GM03348 (cell line): Measurements from ENCODE around the gene TIFAB.

Experiments
- DNase-seq: peaks from one replicate; pipeline ENCODE4 v3.0.0; 2012; ENCODE audit warnings: low spot score

Gene TIFAB

DNA sequence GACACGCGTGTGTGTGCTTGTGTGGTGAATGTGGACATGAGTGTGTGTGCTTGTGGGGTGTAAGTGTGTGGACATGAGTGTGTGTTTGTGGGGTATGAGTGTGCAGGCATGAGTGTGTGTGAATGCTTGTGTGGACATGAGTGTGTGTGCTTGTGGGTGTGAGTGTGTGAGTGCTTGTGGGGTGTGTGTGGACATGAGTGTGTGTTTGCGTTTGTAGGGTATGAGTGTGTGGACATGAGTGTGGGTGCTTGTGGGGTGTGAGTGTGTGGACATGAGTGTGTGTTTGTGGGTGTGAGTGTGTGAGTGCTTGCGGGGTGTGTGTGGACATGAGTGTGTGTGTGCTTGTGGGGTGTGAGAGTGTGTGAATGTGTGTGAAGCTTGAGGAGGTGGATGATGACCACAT lies 29.8 kb upstream of the TIFAB start:
- DNase-seq, result no peak

DNA sequence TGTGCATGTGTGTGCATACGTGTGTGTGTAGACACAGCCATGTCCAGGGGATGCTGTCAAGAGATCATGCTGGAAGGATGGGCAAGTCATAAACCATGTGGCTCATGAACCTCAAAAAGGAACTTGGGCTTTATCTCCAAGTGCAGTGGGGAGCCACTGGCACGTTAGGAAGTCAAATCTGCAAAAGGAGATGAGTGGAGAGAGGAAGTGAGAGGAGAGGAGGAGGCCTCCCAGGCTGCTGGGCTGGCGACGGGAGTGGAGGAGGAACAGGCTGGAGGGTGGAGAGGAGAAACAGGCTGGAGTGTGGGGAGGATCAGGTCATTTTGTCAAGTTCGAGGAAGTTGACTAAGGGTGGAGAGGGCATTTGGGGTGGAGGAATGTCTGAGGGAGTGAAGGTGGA lies 29.2 kb upstream of the TIFAB start:
- DNase-seq, result no peak

DNA sequence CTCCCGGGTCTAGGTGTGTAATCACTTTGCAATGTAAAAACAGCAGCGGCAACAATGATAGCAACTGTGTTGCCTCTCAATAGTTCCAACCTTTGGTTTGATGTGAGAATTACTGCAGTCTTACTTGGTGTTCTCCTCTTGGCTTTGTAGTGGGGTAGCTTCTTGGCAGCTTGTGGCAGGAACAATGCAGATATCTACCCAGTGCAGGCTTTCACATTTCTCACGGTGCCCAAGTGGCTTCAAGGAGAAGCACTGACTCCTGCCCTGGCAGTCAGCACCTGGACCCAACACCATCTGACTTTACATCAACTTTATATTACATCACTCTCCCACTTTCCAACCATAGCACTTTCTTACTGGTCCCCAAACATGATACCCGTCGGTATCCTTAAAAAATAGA lies 28.4 kb upstream of the TIFAB start:
- DNase-seq, result no peak

DNA sequence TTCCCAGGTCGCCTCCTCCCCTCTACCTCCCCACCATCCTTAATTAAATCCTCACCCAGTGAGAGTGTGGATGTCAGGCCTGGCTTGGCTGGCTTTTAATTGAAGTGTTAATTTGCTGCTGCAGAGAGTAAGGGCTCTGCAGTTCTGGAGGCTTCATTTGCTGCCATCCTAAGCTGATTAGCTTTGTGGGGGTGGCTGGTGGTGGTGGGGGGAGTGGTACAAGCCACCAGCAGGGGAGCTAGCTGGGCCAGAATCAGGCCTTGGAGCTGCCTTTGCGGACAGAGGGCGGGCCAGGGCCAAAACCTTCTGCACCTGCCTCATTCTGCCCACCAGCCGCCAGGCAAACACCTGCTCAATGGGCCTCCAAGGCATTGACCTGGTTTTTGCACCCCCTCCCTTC lies 26.8 kb upstream of the TIFAB start:
- no peak for DNase-seq

DNA sequence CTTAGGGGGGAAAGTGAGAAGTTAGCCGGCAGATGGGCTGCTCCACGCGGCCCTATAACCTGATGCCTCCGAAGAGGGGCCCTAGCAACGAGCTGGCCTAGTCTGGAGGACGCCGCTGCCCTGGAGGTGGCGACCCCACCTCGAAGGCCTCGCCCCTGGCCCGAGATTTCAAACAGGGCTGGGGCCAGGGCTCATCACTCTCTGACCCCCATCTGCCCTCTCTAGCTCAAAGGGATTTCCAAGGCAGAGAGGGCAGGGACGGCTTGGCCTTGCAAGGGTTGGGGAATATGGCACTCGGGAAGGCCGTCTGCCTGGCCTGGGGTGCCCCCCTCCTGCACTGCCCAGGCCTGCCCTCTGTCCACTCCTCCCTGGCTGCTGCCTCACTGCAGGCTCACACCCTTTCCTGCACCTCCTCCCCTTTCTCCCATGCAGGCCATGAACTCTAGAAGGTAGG lies 25.5 kb upstream of the TIFAB start:
- no peak for DNase-seq

DNA sequence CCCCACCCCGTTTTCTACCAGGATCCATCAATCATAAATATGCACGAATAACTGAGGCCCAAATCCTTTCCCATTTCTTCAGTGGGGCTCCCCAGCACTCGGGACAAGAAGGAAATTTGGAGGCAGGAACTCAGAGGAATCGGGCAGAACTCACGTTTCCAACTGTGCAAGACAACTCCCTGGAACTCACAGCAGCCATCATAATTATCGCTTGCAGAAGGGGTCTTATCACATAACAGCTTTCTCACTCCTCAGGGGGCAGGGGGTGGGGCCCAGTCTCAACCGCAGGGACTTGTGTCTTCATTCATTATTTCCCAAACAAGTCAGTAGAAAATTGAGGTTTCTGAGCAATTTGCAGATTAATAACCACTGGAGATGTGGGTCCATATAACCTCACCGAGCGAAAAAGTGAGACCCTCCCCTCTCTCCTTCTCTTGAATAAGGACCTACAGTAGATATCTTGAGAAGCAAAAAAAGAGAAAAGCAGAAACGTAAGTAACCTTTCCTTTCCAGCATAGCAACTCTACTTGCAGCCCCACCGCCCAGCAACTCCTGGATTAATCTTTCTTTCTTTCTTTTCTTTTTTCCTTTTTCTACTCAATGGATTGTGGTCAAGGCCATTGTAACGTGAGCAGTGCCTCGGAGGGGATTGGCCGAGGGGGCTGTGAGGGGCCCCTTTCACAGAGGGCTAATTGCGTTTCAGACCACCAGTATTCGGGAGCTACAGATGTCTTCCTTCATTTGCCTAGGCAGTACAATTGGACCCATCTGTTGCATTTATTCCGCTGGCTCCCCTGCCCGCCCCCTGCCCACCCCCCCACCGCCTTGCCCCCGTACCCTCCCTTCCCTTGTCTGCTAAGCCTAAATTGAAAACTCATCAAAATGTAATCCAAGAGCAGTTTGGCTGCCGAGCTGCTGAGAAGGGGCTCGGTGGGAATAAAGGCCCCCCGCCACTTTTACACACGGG lies 24.7 kb upstream of the TIFAB start:
- DNase-seq, result no peak

DNA sequence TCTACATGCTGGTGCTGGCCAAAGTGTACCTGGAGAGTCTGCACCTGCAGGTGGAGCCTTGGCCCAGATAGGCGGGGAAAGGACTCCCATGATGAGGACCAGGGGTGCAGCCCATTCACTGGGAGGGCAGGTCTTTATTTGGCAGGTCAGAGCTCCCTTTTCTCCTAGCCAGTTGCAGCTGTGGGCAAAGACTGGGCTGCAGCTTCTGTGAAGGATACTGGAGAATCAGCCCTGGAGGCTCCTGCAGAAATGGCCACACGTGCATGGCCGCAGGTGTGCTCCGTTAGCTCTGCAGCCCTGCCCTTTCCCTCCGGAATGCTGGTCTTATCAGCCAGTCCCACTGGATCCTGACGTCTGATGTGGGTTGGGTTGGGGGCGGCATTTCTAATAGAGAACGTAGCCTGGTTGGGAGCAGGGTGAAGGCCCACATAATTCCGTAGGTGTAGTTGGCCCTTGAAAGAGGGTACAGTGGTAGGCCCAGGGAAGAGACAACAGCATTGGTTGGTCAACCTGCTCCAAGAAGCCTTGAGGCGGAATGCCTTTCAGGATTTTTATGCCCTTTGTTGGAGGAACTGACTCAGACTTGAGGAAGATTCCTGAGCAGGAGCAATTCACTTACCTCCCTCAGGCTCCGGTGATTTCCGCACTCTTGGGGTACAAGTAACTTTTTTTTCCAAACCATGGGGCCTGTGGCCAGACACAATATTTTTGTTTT lies 22.0 kb upstream of the TIFAB start:
- DNase-seq, result no peak

DNA sequence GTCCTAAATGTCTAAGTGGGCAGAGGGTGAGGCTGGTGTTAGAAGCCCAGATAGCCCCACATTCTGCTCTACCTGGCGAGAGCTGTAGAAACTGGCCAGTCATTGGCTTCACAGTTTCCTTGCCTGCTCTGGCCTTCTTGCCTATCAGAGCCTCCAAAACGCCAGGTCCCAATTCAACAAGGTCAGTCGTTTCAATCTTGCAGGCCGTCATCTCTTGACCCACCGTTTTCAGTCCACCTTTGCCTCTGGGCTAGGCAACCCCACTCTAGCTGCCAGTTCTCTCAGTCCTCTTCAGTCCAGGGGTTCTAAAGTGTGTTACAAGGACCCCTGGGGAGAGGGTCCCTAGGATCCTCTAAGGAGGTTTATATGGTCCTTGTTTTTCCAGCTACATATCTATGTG lies 20.0 kb upstream of the TIFAB start:
- no peak for DNase-seq

DNA sequence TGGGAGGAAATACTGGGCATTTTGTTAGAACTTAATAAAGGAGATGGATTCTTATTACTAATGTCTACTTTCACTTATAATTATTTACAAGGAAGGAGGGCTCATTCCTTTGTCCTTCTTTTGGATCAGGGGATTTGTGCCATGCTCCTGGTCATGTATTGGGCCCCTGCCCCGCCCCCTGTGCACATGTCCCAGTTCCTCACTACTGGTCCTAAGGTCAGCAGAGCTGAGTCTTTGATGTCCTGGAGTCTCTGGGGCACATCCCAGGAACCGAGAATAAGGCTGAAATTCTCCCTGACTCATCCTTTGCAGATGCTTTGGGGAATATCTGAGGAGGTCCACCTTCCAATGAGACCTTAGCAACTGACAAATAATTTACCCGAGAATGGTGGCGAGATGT lies 19.6 kb upstream of the TIFAB start:
- DNase-seq, result no peak

DNA sequence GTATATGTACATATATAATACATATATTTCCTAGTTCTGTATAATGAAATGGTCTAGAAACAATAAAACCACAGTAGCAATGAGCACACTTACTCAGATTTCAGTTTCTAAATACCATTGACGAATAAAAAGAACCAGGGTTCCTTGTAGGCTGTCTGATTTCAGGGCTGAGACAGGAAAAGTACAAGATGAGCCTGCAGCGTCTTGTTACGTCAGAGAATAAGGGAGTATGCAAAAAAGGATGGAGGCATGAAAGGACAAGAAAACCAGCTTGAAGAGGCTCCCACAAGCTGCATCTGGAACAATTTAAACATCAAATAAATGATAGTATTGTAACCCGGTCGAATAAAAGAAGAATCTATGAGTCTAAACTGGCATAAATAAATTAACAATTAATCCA lies 17.8 kb upstream of the TIFAB start:
- no peak for DNase-seq

DNA sequence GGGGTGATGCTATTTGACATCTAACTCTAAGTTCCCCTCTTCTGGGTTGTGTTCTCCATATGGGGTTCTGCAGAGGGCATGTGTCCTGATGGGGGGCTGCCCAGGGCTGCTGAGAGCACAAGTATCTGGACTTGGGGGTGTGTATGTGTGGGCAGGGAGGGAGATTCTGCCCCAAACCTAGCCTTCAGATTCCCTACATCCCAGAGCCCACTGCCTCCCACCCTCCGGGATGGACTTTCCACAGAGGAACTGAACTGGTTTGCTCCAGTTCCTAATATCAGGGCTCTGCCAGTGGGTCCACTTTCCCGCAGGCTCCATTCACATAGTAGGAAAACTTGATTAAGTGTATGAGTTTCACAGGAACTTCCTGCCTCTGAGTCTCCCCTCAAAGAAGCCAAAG lies 16.4 kb upstream of the TIFAB start:
- no peak for DNase-seq

DNA sequence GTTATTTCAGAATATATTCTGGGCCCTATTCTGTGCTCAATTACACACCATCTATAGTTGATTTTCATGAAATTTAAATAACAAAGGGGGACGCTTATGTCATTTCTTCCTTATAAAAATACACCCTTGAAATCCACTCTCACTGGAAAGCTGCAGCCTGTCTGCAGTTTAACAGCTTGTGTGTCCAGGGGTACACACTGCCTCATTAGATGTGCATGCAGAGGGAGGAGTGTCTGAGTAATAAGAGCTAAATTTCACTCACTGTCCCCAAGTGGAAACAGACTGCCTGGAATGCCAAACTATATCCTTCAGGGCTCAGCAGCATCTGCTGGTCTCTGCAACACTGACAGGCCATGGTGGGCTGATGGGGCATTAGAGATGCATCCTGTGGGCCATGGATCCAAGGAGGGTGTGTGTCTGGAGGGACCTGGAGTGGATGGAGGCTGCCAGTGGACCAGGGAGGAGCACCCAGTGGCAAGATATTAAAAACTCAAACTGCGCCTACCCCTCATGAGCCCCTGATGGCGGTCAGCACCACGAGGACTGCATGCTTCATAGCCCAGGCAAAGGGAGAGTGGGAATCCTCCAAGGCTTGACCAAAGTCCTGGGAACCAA lies 15.8 kb upstream of the TIFAB start:
- DNase-seq, result no peak

DNA sequence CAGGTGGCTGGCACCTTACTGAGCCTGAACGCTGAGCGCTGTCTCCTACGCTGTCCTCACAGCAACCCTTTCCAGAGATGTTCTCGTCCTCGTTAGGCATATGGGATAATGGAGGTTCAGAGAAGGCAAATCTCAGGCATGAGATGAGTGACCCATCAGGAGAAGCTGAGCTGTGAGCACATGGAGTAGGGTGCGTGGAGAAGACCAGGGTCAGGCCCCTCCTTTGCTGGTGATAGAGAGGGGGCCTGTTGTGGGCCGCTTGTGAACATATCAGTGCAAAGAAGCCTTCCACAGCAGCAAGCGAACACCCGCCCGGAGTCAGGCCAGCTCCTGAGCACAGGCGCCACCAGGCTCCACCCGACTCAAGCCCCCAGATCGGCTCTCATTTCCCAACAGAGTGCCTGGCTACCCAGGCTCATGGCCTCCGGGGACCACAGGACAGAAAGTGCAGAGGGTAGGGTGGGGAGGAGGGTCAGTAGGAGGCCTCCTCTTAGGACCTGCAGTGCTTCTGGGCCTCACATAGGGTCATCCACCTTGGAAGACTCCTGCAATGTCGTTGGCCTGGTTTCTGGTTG lies 15.0 kb upstream of the TIFAB start:
- DNase-seq, result no peak

DNA sequence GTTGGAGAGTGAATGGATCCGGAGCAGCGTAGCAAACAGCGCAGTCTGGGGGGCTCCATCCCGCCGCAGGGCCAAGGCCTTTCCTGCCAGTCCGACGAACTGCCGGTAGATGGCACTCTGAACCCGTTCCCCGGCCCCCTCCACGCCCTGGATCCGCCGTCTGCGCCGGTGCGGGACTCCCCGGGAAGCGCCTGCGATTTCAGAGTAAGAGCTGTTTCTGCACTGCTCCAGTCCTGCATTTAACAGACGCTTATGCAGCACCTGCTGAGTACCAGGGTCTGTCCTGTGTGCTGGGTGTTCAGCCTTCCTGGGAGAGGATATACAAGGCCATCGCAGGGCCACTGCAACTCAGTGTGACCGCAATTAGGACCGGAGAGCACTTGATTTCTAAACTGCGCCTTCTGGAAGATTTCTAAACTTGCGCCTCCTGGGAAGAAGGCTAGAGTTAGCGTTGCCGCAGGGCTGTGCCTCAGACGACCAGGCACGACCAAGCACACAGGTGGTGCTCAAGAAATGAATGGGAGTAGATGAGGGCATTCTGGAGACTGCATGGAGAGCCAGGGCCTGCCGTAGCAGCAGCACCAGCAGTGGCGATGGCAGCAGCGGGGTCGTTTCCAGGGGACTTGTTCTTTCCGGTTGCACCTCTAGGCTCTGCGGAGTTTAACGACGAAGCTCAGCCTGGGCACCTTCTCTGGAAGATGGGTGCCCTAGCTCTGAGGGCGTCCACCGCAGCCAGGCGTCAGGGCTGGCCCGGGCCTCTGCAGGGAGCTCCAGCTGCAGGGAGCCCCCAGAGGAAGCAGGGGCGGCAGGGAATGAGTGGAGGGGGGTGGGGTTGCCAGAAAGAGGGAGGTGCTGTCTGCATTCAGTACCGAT lies 14.3 kb upstream of the TIFAB start:
- DNase-seq, result peak; percentile 96

DNA sequence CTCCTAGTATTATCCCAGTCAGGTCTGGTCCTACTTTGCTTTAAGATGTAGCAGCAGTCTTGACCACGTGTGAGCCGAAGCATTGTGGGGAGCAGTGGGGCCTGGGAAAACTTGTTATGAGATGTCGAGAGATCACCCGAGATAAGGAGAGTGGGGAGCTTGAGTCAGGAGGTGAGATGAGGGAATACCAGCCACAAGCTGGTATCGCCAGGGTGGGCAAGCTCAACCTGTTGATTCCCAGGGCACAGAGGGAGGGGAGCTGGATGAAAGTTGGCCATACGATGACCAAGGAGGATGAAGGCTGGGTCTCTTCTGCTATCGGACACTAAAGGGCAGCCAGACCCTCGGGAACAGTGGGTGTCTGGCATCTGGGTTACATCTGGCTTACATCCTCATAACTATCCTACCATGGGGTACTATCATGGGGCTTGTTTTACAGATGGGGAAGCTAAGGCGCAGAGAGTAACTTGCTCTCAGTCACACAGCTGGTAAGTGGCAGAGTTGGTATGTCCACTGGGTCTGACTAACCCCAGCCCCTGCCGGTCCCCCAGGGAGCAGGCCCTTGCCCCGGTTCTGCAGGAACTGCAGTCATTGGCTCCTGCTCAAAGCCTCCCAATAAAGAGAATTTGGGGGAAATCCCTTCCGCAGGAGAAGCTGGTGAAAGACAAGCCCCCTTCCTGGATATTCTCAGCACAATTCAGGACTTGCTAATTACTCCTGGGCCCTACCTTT lies 13.4 kb upstream of the TIFAB start:
- DNase-seq, result no peak

DNA sequence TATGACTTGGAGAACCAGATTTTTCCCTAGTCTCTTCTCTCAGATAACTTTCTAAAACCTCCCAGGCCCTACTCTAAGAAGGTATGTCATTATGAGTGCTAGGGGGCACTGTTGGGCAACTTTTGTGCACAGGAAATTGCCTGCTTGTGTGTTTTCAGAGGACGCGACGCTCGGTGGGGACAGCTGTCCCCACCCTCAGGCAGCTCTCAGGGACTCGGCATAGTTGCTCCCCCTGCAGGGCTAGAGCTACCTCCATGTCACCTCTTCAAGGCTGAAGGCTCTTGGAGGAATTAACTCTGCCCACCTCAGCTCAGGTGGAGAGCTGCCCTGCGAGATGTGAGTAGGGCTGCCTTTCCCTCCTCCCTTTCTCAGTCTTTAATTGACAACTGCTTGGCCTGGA lies 10.2 kb upstream of the TIFAB start:
- DNase-seq, result peak; percentile 62

DNA sequence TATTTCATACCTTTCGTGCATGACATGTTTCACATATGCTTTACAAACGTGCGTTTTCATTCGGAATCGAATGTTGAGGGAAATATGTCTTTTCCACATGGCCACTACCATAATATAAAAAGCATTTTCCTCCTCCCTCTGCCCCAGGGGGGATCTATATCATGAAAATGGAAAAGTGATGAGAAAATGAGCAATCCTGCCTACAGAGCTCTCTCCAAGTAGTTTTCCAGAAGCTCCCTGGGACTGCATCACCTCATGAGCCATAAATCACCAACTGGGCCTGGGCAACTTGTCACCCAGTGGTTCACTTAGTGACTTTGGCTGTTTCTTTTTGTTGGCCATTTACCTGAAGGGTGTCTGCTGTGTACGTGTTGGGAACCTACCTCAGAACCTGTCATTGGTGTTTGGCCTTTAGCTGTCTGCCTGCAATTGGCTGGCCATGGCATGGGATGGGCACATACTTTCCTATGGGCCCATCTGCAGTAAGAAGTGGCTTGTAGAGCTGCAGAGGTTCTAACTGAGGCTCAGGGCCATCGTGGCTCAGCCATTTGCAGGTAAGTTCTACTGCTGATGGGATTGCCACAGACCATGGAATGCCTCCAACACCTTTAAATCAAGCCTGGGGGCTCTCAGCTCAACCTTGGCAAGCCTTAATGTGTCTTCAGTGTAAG lies 9.5 kb upstream of the TIFAB start:
- no peak for DNase-seq

DNA sequence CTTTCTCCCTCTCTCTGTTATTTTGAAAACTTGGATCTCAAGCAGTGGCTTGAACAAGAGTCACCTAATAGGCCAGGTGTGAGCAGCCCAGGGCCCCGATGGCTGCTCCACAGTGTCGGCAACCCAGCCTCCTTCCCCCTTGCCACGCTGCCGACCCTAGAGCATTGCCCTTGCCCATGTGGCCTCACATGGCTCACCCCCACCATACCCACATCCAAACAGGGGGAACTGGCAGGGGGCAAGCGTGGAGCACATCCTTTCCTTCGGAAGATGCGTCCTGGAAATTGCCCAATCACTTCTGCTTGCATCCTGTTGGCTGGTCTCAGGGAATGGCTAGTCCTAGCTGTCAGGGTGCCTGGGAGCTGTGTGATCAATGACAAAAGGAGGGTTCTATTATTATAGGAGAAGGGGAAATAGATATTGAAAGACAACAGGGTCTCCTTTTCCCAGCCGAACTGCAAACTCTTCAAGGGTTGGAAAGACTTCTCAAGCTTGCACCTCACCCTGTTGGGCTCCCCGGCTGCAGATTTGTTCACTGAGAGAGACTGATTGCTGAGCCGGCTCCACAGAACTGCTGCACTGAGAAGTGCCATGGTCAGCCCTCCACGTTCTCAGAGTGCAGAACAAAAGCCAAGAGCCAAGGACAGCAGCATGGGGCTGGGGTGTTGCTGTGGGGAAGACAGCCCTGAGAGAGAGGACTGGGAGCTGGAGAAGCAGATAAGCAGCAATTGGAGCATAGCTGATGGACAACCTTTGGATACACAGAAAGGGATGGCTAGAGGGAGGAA lies 8.3 kb upstream of the TIFAB start:
- DNase-seq, result no peak

DNA sequence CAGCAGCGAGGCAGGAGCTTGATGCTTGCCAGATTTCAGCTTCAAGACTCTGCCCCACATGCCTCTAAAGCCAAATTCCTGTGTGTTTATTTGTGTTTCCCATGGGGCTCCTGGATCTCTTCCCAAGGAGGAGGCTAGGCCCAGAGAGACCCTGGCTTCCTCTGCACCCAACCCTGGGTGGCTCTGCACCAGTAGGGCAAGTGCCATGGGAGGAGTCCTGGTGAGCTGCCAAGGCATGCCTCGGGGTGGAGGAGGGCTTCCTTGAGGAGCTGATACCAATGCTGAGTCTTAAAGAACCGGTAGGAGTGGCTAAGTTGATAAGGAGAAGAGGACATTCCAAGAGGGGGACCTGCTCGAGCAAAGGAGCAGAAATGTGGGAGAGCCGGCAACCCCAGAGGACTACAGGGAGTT lies 6.8 kb upstream of the TIFAB start:
- DNase-seq, result peak; percentile 50
